Amniotic epithelial cell (primary cell): ENCODE data around the gene CXorf65.

ENCODE experiments used
- DNase-seq: peaks from one replicate; pipeline ENCODE4 v3.0.0-alpha.2; 2010; ENCODE audit warnings: low read depth

CXorf65 gene

GRCh38 chrX:71106427-71106826, at the start of gene CXorf65:
CXorf65 (minus strand) TSS chrX:71106740; CDS start chrX:71106556, 184 bp downstream.
- no peak for DNase-seq

GRCh38 chrX:71154641-71155040, 48.1 kb upstream of the CXorf65 start:
- DNase-seq = no peak

GRCh38 chrX:71154196-71154595, 47.7 kb upstream of the CXorf65 start:
- no peak for DNase-seq

- no peak for DNase-seq
Measured at GRCh38 chrX:71151366-71151765, 44.8 kb upstream of the CXorf65 start.

- DNase-seq = no peak
Measured at GRCh38 chrX:71148278-71148663, 41.7 kb upstream of the CXorf65 start.

- no peak for DNase-seq
Measured at GRCh38 chrX:71147496-71148277, 41.1 kb upstream of the CXorf65 start.

GRCh38 chrX:71144651-71145050, 38.1 kb upstream of the CXorf65 start, which contains the start of gene NLGN3:
NLGN3 (plus strand) TSS chrX:71144841; CDS start chrX:71147750, 2,909 bp downstream.
- DNase-seq = no peak

GRCh38 chrX:71143508-71143907, 37.0 kb upstream of the CXorf65 start:
- no peak for DNase-seq

GRCh38 chrX:71140440-71140839, 33.9 kb upstream of the CXorf65 start:
- DNase-seq = no peak

- no peak for DNase-seq
Measured at GRCh38 chrX:71131510-71131909, 25.0 kb upstream of the CXorf65 start.

- peak; percentile 54 for DNase-seq
Measured at GRCh38 chrX:71128915-71129765, 22.6 kb upstream of the CXorf65 start.

- peak; percentile 45 for DNase-seq
Measured at GRCh38 chrX:71128166-71128833, 21.8 kb upstream of the CXorf65 start.

- DNase-seq = no peak
Measured at GRCh38 chrX:71118985-71119535, 12.5 kb upstream of the CXorf65 start.

GRCh38 chrX:71118032-71118984, 11.8 kb upstream of the CXorf65 start, which contains the start of gene MED12:
MED12 (plus strand) TSS chrX:71118596; CDS start chrX:71118755, 159 bp downstream.
- peak; percentile 75 for DNase-seq

- no peak for DNase-seq
Measured at GRCh38 chrX:71117358-71117757, 10.8 kb upstream of the CXorf65 start.

GRCh38 chrX:71111921-71112431, 5.4 kb upstream of the CXorf65 start:
- DNase-seq = no peak

- DNase-seq = no peak
Measured at GRCh38 chrX:71111141-71111843, 4.8 kb upstream of the CXorf65 start, which contains the start of gene IL2RG. IL2RG (minus strand) TSS chrX:71111577; CDS start chrX:71111539, 38 bp downstream.

GRCh38 chrX:71109051-71109450, 2.5 kb upstream of the CXorf65 start:
- DNase-seq = no peak

- DNase-seq = no peak
Measured at GRCh38 chrX:71107762-71108360, 1.3 kb upstream of the CXorf65 start.
